ENCODE measurements around the gene RYR2. TPM values are rescaled to one million over a fixed set of nuclear protein-coding genes. Genes with fewer than 3 reads are reported as not detected.

The RYR2 gene
- total RNA-seq, 1 donor: not detected

- DNase-seq (ENCODE audit: low read depth in 2 of 3, low spot score in 2 of 3): no peak
Measured at GRCh38 chr1:237873487-237874211, 831.7 kb downstream of the RYR2 start.

- DNase-seq (ENCODE audit: low read depth in 2 of 3, low spot score in 2 of 3): no peak
Measured at GRCh38 chr1:237875291-237875690, 833.3 kb downstream of the RYR2 start.

DNA sequence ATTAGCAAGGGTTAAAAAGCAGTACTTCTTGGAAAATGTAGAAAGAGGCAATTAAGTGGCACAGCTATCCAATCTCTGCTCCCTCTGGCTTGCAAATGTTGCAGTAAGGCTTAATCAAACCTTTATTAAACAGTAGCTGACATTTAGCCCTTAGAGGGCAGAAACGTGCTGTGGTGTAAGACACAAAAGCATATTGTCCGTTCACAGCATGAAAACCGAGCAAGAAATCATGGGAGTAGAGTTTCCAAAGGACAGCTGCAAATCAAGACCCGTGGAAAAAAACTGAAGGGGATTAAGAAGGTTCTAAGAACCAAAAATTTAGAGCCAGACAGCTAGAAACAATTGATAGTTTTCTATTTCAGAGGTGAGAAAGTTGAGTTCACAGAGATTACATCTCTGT, 835.6 kb downstream of the RYR2 start:
- DNase-seq (ENCODE audit: low read depth in 2 of 3, low spot score in 2 of 3): no peak

- DNase-seq (ENCODE audit: low read depth in 2 of 3, low spot score in 2 of 3): no peak
Measured at GRCh38 chr1:237878406-237878805, 836.4 kb downstream of the RYR2 start.

DNA sequence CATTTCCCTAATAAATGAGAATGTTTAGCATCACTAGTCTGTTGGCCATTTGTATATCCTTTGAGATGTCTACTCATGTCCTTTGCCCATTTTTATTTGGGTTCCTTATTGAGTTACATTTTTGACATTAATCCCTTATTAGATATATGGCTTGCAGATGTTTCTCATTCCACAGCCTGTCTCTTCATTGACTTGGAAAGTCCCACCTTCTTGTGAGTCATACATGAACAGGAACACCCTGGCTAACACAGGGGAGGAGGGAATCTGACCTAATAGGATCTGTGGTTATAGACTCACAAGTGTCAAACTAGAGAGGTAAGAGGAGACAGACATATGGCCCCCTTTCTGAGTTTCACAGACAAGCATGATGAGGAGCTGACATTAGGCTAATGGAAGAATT, 837.2 kb downstream of the RYR2 start:
- DNase-seq (ENCODE audit: low read depth in 2 of 3, low spot score in 2 of 3): no peak

Small RNA genes lying within 50 kb of the gene (small RNA-seq; reads per million reads assigned to genes)
- not detected for gene MIR4428
- not detected for gene RF00402

Other genes with a start within 250 kb of the RYR2 start
- 16.7 TPM for gene MTR, start 246.9 kb upstream of the RYR2 start, total RNA-seq
- not detected for gene MT1HL1, start 37.7 kb upstream of the RYR2 start, total RNA-seq

All from hematopoietic multipotent progenitor cell (in vitro differentiated cells).